Left hindlimb (tissue), 1 donor: ENCODE data around the gene SYT14.
"Not testable (repeated sequence)": the region's sequence is repeated elsewhere in the genome, so short reads cannot be mapped to it uniquely, and the experiment has no call there.

Source experiments
- DNase-seq: peaks from one replicate; pipeline ENCODE4 v3.0.0-alpha.2; 2018

SYT14 gene

DNA sequence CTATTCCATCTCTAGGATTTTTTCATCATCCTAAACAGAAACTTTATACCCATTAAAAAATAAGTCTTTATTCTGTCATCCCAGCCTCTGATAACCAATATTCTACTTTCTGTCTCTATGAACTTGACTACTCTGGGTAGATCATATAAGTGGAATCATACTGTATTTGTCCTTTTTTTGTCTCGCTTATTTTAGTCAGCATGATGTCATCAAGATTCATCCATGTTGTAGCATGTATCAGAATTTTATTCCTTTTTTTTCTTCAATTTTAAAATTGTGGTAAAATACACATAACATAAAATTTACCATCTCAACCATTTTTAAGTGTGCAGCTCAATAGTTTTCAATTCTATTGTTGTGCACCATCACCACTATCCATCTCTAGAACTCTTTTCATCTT is 90.0 kb downstream of the SYT14 start:
- DNase-seq, result no peak

- DNase-seq, result no peak
Measured at GRCh38 chr1:210031473-210031872, 93.5 kb downstream of the SYT14 start.

DNA sequence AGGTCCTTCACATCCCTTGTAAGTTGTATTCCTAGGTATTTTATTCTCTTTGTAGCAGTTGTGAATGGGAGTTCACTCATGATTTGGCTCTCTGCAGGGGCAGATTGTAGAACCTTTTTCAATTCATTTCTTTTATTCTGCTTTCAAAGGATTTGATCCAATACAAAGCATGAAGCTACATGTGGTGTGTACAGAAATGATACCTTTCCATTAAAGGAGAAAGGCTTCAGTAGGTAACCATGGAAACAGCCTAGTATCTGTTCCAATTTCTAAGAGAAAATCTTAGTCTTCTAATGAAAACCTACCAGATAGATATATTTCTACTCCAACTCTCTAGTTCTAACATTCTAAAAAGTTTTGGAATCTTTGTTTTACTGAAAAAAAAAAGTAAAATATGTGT is 105.0 kb downstream of the SYT14 start:
- DNase-seq, result no peak

DNA sequence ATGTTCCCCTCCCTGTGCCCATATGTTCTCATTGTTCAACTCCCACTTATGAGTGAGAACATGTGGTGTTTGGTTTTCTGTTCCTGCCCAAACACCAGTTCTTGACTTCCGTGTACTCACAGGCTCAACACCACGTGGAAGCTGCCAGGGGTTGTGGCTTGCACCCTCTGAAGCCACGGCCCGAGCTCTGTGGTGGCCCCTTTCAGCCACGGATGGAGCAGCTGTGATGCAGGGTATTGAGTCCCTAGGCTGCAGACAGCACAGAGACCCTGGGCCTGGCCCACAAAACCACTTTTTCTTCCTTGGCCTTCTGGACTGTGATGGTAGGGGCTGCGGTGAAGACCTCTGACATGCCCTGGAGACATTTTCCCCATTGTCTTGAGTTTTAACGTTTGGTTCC is 111.6 kb downstream of the SYT14 start:
- peak; percentile 25 for DNase-seq

- DNase-seq, result not testable (repeated sequence)
Measured at GRCh38 chr1:210050491-210050890, 112.5 kb downstream of the SYT14 start.

DNA sequence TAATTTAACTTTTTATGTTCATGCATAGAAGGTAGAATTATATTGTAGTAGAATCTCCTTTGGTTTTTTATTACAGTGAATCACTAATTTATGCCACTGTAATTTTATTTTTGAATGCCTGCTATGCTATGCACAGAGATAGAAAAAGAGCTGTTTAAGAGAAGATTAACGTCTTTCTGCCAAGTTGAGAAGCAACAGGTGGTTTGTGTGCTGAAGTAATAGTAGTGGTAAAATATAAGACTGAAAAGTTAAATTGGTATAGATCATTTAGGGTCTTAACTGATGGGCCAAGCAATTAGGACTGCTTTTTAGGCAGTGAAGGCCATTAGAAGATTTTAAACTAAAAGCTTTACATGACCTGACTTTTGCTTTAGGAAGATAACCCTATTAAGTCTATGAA is 115.1 kb downstream of the SYT14 start:
- no peak for DNase-seq

DNA sequence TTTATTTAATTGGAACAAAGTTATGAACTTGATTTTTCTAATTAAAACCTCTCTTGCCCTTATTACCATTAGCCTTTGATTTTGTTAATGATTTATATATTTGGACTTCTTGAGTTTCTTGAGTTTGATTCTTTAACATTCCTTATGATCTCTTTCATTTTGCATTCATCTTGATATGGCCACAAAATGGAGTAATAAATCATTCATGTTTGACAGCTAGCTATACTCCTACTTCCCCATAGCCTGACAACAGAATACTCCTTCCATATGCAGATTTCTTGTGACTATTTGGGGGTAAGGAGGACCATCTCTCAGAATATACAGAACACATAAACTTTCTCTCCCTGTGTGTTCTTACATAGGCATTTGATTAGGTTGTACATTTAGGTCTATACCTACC is 119.6 kb downstream of the SYT14 start:
- no peak for DNase-seq

GRCh38 chr1:210061992-210062391 is 124.0 kb downstream of the SYT14 start:
- DNase-seq, result no peak

DNA sequence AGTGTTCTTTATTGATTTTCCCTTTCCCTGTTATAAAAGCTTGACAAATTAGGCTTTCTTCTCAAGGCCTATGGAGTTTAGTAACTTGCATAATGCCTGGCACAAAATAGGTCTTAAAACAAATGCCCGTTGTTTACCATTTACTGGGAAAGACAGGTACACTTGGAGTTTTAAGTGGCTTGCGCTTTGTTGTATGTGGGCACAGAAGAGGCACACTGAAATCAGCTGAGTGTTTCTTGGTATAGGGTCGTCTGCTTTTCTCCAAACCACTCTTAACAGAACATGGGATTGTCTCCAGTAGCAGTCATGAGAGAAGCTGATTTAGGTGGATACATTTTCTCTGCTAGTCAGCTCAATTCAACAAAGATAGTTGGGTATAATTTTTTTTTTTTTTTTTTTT is 132.5 kb downstream of the SYT14 start:
- no peak for DNase-seq

DNA sequence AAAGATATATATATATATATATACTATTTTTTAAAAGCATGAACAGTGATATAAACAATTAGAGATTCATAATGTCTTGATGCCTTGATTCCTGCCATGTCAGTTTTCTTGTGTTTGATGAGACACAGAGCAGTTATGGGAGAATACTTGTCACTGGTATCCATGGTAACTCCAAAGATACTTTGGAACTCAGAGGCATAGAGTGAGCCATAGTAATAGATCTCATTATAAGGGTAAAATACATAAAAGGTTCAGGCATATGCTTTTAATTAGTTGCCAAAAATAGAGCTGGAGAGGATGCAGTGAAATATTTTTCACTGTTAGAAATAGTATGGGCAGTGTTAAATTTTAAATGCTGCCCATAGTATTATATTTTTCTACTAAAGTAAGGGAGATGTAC is 134.1 kb downstream of the SYT14 start:
- DNase-seq, result no peak

DNA sequence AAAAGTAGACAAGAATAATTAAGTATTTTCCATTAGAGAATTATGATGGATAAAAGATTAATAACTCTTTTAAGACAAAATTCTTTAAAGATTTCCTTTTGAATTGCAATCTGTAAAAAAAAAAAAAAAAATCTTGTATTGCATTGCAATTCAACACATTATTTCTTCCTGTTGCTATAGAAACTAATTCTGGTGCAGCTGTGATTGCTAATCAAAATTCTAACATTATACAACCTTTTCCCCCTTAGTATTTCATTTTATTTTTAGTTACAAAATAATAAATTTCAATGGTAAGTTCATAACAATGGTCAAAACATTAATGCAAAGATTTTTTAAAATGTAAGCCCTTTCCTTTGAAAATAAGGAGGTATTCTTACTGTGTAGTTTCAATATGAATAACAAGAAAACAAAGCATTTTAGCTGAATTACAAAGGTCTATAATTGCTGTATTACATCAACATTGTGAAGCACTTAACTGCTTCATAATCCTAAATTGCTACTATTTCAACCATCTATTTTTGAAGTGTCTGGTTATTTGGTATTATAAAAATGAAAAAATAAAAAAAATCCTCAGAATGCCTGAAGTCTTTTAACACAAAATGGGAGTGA is 135.0 kb downstream of the SYT14 start:
- no peak for DNase-seq

DNA sequence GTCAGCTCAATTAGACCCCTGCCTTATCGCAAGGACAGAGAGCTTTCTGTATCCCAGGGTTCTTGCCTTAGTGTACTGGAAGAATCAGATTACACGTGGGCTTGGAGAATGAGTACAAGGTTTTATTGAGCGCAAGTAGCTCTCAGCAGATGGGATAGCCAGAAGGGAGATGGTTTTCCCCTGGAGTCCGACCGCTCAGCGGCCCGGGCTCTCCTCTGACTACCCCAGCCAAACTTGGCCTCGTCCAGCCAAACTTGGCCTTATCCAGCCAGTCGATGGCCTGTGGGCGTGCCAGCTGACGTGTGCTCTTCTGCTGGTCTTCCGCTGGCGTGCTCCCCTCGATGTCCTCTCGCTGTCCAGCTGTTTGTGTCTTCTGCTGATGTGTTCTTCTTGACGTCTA is 136.9 kb downstream of the SYT14 start:
- DNase-seq, result no peak

GRCh38 chr1:210076620-210077019 is 138.6 kb downstream of the SYT14 start:
- DNase-seq, result no peak

DNA sequence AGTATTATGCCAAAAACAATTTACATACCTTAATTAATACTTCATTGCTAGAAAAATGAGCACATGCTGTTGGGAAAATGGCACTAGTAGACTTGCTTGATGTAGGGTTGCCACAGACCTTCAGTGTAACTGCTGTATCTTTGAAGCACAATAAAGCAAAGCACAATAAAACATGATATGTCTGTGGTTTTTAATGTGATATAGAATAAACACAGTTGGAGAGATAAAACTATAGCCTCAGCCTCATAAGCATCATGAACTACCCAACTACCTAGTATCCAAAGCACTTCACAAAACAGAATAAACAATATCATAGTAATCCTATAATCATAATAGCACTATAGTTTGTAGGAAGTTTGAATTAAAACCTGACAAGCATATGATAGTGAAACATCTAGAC is 143.5 kb downstream of the SYT14 start:
- DNase-seq, result no peak

GRCh38 chr1:210085359-210085758 is 147.3 kb downstream of the SYT14 start:
- no peak for DNase-seq

DNA sequence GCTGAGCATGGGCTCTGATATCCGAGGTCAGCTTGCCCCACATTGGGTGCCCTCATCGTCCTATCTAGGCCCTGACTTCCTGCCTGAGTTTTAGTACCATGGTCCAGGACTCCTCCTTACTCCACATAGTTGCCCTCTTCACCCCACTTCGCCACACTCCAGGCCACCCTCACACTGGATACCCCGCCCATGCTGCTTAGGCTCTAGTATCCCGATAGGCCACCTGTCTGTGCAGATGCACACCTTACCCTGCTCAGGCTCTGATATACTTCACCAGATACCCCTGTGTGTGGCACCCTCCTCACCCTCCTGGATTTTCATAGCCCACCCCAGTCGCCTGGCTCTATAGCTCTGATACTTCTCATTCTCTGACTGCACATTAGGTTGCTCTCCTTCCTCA is 149.0 kb downstream of the SYT14 start:
- DNase-seq, result no peak

DNA sequence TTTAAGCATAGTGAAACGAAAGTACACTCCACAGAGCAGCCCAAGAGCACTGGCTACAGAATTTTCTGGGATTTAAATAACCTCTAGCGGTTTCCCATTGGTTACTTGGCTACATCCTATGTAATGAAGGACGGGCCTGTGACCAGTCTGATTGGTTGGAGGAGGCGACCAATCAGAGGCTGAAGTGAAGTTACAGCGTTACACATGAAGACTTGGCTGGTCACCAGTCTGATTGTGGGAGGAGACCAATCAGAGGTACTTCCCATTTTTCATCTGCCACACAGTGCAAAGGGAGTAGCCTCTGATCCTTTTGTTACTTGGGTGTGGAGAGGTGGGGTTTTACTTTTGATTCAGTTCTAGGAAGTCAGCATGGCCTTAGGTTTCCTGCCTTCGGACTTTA is 151.8 kb downstream of the SYT14 start:
- no peak for DNase-seq

- no peak for DNase-seq
Measured at GRCh38 chr1:210092366-210092765, 154.3 kb downstream of the SYT14 start.

DNA sequence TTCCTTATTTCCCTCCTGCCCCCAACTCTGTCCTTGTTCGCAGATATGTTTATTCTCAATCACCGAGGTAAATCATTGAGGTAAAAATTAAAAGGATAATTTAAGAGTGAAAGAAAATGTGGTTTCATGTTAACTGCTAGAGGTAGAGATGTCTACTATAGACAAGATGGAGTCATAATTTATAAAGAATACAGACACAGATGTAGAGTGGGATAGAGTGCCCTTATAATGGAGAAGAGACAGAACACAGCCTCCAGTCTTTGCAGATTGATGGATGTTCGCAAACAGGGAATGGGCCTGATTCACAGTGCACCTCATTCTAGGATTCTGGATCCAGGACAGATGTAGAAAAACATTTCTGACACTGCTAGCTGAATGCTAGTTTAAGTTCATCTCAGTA is 155.4 kb downstream of the SYT14 start:
- no peak for DNase-seq

DNA sequence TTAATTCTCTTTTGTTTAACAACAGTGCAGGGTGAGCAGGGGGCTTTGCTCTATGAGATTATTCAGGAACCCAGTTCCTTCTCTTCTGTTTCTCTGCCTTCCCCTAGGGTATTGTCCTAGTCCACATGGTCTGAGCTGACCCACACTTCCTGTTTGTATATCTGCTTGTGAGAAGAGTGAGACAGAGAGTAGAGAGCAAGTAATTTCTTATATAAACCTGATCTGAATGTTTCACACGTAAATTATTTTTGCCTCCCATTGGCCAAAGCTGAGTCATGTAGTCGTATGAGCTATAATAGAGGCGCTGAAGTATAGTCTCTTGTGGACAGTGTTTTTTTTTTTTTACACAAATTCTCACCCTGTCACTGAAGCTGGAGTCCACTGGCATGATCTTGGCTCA is 160.3 kb downstream of the SYT14 start:
- DNase-seq, result no peak

GRCh38 chr1:210099921-210100320 is 161.9 kb downstream of the SYT14 start:
- no peak for DNase-seq

GRCh38 chr1:210104103-210104502 is 166.1 kb downstream of the SYT14 start:
- DNase-seq, result no peak

DNA sequence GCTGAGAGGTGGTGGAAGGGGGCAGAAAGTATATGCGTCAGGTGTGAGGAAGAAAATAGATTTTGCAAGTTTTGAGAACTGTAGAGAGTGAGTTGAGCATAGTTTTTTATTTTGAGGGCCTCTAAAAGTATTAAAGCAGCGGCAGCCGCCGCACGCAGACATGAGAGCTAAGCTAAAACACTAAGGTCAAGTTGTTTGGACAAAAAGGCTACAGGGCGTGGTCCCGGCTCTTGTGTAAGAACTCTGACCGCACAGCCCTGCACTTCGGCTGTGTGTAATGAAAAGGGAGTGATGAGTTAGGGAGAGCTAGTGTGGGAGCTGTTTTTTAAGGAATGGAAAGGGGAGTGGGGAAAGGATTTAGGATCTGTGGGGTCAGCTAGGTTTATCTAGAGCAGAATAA is 174.9 kb downstream of the SYT14 start:
- not testable (repeated sequence) for DNase-seq

GRCh38 chr1:210117198-210117597 is 179.2 kb downstream of the SYT14 start:
- no peak for DNase-seq

- no peak for DNase-seq
Measured at GRCh38 chr1:210117681-210118170, 179.7 kb downstream of the SYT14 start.

GRCh38 chr1:210123383-210123782 is 185.4 kb downstream of the SYT14 start:
- no peak for DNase-seq
